K562 (cell line): ENCODE measurements around the gene CSK.

Experiments used
- CHD1 ChIP-seq: fragments of 200-600 bp; sonication (generic); IDR thresholded peaks from one replicate; pipeline ENCODE4 v1.6.1; 2012; ENCODE audit warnings: mild to moderate bottlenecking, moderate library complexity, low read length, inconsistent platforms
- ELF4 ChIP-seq: fragments of 450-650 bp; formaldehyde crosslinking; IDR thresholded peaks from 2 replicates; pipeline ENCODE4 v1.4.0; 2022; ENCODE audit warnings: missing genetic modification characterization
- EP300 ChIP-seq: IDR thresholded peaks from 2 replicates; pipeline ENCODE4 v1.6.1; 2012; ENCODE audit warnings: low read length, improper control_type of control experiment
- FIP1L1 ChIP-seq: fragments of 200-400 bp; formaldehyde crosslinking; IDR thresholded peaks from 2 replicates; pipeline ENCODE4 v1.6.1; 2018; ENCODE audit warnings: mild to moderate bottlenecking, low read depth, low read length; ENCODE audit not compliant: poor library complexity, severe bottlenecking
- HDAC1 ChIP-seq, 2 experiments: fragments of 450-650 bp; IDR thresholded peaks; 2 replicates each; pipeline ENCODE4 v1.6.1; 2016 to 2017; ENCODE audit warnings: inconsistent platforms in 1 of 2, mild to moderate bottlenecking in 1 of 2, moderate library complexity in 1 of 2
- HMG20B ChIP-seq: fragments of 250-450 bp; sonication (Bioruptor Pico); IDR thresholded peaks from 2 replicates; pipeline ENCODE4 v1.5.0; 2021; ENCODE audit warnings: mild to moderate bottlenecking
- MAZ ChIP-seq, 2 experiments: fragments of 450-650 bp in 1 of 2; sonication (generic) in 1 of 2; formaldehyde crosslinking; IDR thresholded peaks in 1 of 2; conservative IDR thresholded peaks in 1 of 2; 2 replicates each; pipeline versions ENCODE4 v1.4.0 to v1.5.0; 2020; ENCODE audit warnings: mild to moderate bottlenecking in 1 of 2, missing genetic modification reagents in 1 of 2
- PRDM10 ChIP-seq: fragments of 450-650 bp; IDR thresholded peaks from 2 replicates; pipeline ENCODE4 v1.6.1; 2018; ENCODE audit not compliant: partially characterized antibody
- YBX1 ChIP-seq: fragments of 450-650 bp; IDR thresholded peaks from 2 replicates; pipeline ENCODE4 v1.7.1; 2016; ENCODE audit warnings: mild to moderate bottlenecking
- ZNF644 ChIP-seq: fragments of 200-800 bp; sonication (Bioruptor generic); IDR thresholded peaks from 2 replicates; pipeline ENCODE4 v1.6.1; 2016; ENCODE audit warnings: low read depth, missing genetic modification characterization, missing compliant biosample characterization
- TF ChIP-seq, protein P1 (sequence below): sonication (generic); formaldehyde crosslinking; IDR thresholded peaks from 2 replicates; pipeline ENCODE4 v1.8.1; 2023; ENCODE audit warnings: mild to moderate bottlenecking, missing genetic modification reagents

- TF ChIP-seq HDAC1 (IDR thresholded peaks at IDR 0.05) (no peak), HMG20B (CRISPR knock-in tag) (no peak), CHD1 (no peak), YBX1 (no peak), EP300 (no peak), PRDM10 (no peak), ELF4 (CRISPR knock-in tag) (no peak), MAZ (CRISPR knock-in tag; conservative IDR thresholded peaks at IDR 0.05 in 1 of 2, IDR thresholded peaks at IDR 0.05 in 1 of 2) (no peak), FIP1L1 (no peak), ZNF644 (tag) (no peak)
- TF ChIP-seq, protein P1, sequence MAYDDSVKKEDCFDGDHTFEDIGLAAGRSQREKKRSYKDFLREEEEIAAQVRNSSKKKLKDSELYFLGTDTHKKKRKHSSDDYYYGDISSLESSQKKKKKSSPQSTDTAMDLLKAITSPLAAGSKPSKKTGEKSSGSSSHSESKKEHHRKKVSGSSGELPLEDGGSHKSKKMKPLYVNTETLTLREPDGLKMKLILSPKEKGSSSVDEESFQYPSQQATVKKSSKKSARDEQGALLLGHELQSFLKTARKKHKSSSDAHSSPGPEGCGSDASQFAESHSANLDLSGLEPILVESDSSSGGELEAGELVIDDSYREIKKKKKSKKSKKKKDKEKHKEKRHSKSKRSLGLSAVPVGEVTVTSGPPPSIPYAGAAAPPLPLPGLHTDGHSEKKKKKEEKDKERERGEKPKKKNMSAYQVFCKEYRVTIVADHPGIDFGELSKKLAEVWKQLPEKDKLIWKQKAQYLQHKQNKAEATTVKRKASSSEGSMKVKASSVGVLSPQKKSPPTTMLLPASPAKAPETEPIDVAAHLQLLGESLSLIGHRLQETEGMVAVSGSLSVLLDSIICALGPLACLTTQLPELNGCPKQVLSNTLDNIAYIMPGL (CRISPR knock-in tag) = no peak
Measured at GRCh38 chr15:74742422-74742821, 39.5 kb upstream of the CSK start.
